SK-N-SH (cell line): ENCODE measurements around the gene FARSB. TPM values are rescaled to one million over a fixed set of nuclear protein-coding genes. Genes with fewer than 3 reads are reported as not detected.

Experiments
- CTCF ChIA-PET: fragments of 300-600, 350-600 bp; formaldehyde crosslinking; extraction: SDS; loops from one replicate; lab custom pipeline; 2021; lab: Yijun Ruan, JAX
- POLR2A ChIA-PET: fragments of 350-600 bp; sonication (Branson Sonifier 250); formaldehyde crosslinking; extraction: SDS; loops from one replicate; lab custom pipeline; 2020; ENCODE audit warnings: antibody characterized with exemption, inconsistent platforms; lab: Yijun Ruan, JAX
- DNase-seq: peaks from one replicate; pipeline ENCODE4 v3.0.0; 2012
- H2AFZ ChIP-seq: fragments of 200-600 bp; sonication (generic); 2 replicates; pipeline ENCODE4 v1.8.1; 2016; ENCODE audit warnings: antibody characterized with exemption, mild to moderate bottlenecking, low read depth
- H3F3A ChIP-seq: fragments of 200-600 bp; sonication (generic); replicated peaks from 2 replicates; pipeline ENCODE3; 2016; ENCODE audit warnings: antibody characterized with exemption, mild to moderate bottlenecking; ENCODE audit not compliant: insufficient read depth
- H3K27ac ChIP-seq, 2 experiments: fragments of 200-500 bp in 1 of 2; fragments of 200-600 bp in 1 of 2; sonication (Bioruptor generic) in 1 of 2; sonication (generic), shearing (Covaris generic) in 1 of 2; 2 replicates each; pipeline versions ENCODE4 v1.5.1 to v1.6.1; 2014 to 2016; ENCODE audit warnings: low read depth in 2 of 2, inconsistent platforms in 1 of 2, low read length in 1 of 2, mild to moderate bottlenecking in 1 of 2, mixed read lengths in 1 of 2
- H3K27me3 ChIP-seq: fragments of 200-600 bp; sonication (generic), shearing (Covaris generic); 2 replicates; pipeline ENCODE4 v1.6.1; 2016; ENCODE audit warnings: mixed run types; ENCODE audit not compliant: insufficient read depth
- H3K36me3 ChIP-seq, 2 experiments: fragments of 200-500 bp in 1 of 2; fragments of 200-600 bp in 1 of 2; sonication (Bioruptor generic) in 1 of 2; sonication (generic) in 1 of 2; replicated peaks in 1 of 2; 2 replicates each; pipeline versions ENCODE3 to v1.5.1; 2014 to 2016; ENCODE audit warnings: low read length in 1 of 2, mild to moderate bottlenecking in 1 of 2; ENCODE audit not compliant: insufficient read depth in 2 of 2, control insufficient read depth in 1 of 2
- H3K4me1 ChIP-seq, 2 experiments: fragments of 200-500 bp in 1 of 2; fragments of 200-600 bp in 1 of 2; sonication (Bioruptor generic) in 1 of 2; sonication (generic), shearing (Covaris generic) in 1 of 2; 2 replicates each; pipeline versions ENCODE4 v1.5.1 to v1.6.1; 2014 to 2016; ENCODE audit warnings: low read depth in 1 of 2, low read length in 1 of 2, mixed run types in 1 of 2; ENCODE audit not compliant: insufficient read depth in 2 of 2, control insufficient read depth in 1 of 2
- H3K4me2 ChIP-seq: fragments of 200-600 bp; sonication (generic), shearing (Covaris generic); 2 replicates; pipeline ENCODE4 v1.6.1; 2017; ENCODE audit warnings: mixed run types
- H3K4me3 ChIP-seq, 2 experiments: fragments of 200-500 bp in 1 of 2; fragments of 200-600 bp in 1 of 2; sonication (Bioruptor generic) in 1 of 2; sonication (generic), shearing (Covaris generic) in 1 of 2; 2 replicates each; pipeline versions ENCODE4 v1.5.1 to v1.8.1; 2014 to 2016; ENCODE audit warnings: low read depth in 2 of 2, inconsistent platforms in 1 of 2, low read length in 1 of 2, mild to moderate bottlenecking in 1 of 2, mixed read lengths in 1 of 2, moderate library complexity in 1 of 2
- H3K79me2 ChIP-seq: fragments of 200-600 bp; sonication (generic); 2 replicates; pipeline ENCODE4 v1.8.1; 2017; ENCODE audit warnings: mild to moderate bottlenecking; ENCODE audit not compliant: insufficient read depth
- H3K9ac ChIP-seq: fragments of 200-600 bp; sonication (generic); 2 replicates; pipeline ENCODE4 v1.6.1; 2017; ENCODE audit warnings: mixed run types
- H3K9me2 ChIP-seq: fragments of 200-600 bp; sonication (generic); 2 replicates; pipeline ENCODE4 v1.6.1; 2017; ENCODE audit warnings: mixed run types
- H3K9me3 ChIP-seq: fragments of 200-600 bp; sonication (generic); 2 replicates; pipeline ENCODE4 v1.6.1; 2017; ENCODE audit warnings: mixed run types, mild to moderate bottlenecking, moderate library complexity
- H4K20me1 ChIP-seq: fragments of 200-600 bp; sonication (generic); 2 replicates; pipeline ENCODE4 v1.6.1; 2017; ENCODE audit warnings: mild to moderate bottlenecking, mixed run types; ENCODE audit not compliant: insufficient read depth
- CHD2 ChIP-seq: fragments of 150-350 bp; IDR thresholded peaks from 2 replicates; pipeline ENCODE4 v1.6.1; 2018; ENCODE audit warnings: low read length; ENCODE audit not compliant: partially characterized antibody
- FOSL2 ChIP-seq: IDR thresholded peaks from 2 replicates; pipeline ENCODE4 v1.4.0; 2012; ENCODE audit warnings: low read depth, mild to moderate bottlenecking, moderate library complexity, borderline replicate concordance
- FOXJ3 ChIP-seq: sonication (generic); formaldehyde crosslinking; IDR thresholded peaks from 2 replicates; pipeline ENCODE4 v1.5.1; 2020; ENCODE audit warnings: mild to moderate bottlenecking, missing genetic modification reagents
- FOXM1 ChIP-seq: IDR thresholded peaks from 2 replicates; pipeline ENCODE4 v1.4.0; 2012; ENCODE audit warnings: low read depth, mild to moderate bottlenecking
- RAD21 ChIP-seq: IDR thresholded peaks from 2 replicates; pipeline ENCODE4 v1.6.1; 2012; ENCODE audit warnings: mild to moderate bottlenecking, low read length
- SMC3 ChIP-seq: IDR thresholded peaks from 2 replicates; pipeline ENCODE4 v1.6.1; 2012; ENCODE audit warnings: low read depth, low read length, improper control_type of control experiment
- TCF12 ChIP-seq: IDR thresholded peaks from 2 replicates; pipeline ENCODE4 v1.4.0; 2012
- WGBS: methylation state at CpG from one replicate; pipeline ENCODE4 v1.1.6; 2017; ENCODE audit warnings: low lambda C conversion rate; 5-methylcytosine and 5-hydroxymethylcytosine counted together
- polyA plus RNA-seq, 3 experiments: library from polyadenylated mRNA; depleted of rRNA; stranded (reverse); fragments of >200 nt; gene quantifications; 2 replicates each; pipeline ENCODE4 v1.2.3, GENCODE V29; 2012
- TF ChIP-seq, protein P1 (sequence below): fragments of 150-350 bp; IDR thresholded peaks from 2 replicates; pipeline ENCODE4 v1.6.1; 2016; ENCODE audit warnings: mild to moderate bottlenecking, low read depth, low read length
- TF ChIP-seq, protein P2 (sequence below): IDR thresholded peaks from 2 replicates; pipeline ENCODE4; 2012
- TF ChIP-seq, protein P3 (sequence below): IDR thresholded peaks from 2 replicates; pipeline ENCODE4 v1.4.0; 2012; ENCODE audit warnings: low read depth
- TF ChIP-seq, protein P4 (sequence below): fragments of 200-600 bp; sonication (generic); IDR thresholded peaks from 2 replicates; pipeline ENCODE4 v1.6.1; 2017; ENCODE audit warnings: antibody characterized with exemption, mild to moderate bottlenecking, moderate library complexity

The FARSB gene
- polyA plus RNA-seq, 1 of the 3 experiments (the other 2 are of a cell fraction): 15.4 TPM

DNA sequence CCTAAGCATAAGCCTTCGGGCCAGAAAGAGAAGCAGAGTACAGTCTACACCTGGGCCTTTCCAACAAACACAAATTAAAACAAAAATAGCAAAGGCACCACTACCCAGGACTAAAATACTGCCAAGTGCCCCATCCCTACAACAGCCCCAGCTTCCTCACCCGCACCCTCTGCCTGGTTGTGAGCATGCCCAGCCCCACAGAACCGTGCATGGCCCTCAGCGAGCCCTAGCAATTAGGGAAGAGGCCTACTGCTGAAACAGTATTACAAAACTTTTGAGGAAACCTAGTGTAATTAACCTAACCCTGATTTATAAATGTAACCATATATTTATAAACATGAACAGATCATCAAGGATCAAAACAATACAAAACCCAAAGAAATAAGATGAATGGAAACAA, 44.2 kb downstream of the FARSB start (continued):
- TF ChIP-seq, protein P1, sequence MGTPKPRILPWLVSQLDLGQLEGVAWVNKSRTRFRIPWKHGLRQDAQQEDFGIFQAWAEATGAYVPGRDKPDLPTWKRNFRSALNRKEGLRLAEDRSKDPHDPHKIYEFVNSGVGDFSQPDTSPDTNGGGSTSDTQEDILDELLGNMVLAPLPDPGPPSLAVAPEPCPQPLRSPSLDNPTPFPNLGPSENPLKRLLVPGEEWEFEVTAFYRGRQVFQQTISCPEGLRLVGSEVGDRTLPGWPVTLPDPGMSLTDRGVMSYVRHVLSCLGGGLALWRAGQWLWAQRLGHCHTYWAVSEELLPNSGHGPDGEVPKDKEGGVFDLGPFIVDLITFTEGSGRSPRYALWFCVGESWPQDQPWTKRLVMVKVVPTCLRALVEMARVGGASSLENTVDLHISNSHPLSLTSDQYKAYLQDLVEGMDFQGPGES: no peak
- TF ChIP-seq, protein P2, sequence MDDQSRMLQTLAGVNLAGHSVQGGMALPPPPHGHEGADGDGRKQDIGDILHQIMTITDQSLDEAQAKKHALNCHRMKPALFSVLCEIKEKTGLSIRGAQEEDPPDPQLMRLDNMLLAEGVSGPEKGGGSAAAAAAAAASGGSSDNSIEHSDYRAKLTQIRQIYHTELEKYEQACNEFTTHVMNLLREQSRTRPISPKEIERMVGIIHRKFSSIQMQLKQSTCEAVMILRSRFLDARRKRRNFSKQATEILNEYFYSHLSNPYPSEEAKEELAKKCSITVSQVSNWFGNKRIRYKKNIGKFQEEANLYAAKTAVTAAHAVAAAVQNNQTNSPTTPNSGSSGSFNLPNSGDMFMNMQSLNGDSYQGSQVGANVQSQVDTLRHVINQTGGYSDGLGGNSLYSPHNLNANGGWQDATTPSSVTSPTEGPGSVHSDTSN: no peak
- TF ChIP-seq CHD2 (no peak), RAD21 (no peak), SMC3 (no peak)

GRCh38 chr2:222610746-222611145, 45.1 kb downstream of the FARSB start:
- POLR2A ChIA-PET: no interaction called here

GRCh38 chr2:222609381-222609780, 46.5 kb downstream of the FARSB start:
- TF ChIP-seq, protein P2: peak; percentile 75
- TF ChIP-seq, protein P1: no peak
- TF ChIP-seq FOSL2: peak; percentile 29; the same call in 1 of the 2 replicates
- TF ChIP-seq TCF12: 0 out of 2 replicates have a peak, but pooled peaks have one; percentile 4
- TF ChIP-seq, protein P3, sequence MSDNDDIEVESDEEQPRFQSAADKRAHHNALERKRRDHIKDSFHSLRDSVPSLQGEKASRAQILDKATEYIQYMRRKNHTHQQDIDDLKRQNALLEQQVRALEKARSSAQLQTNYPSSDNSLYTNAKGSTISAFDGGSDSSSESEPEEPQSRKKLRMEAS: no peak
- TF ChIP-seq, protein P4, sequence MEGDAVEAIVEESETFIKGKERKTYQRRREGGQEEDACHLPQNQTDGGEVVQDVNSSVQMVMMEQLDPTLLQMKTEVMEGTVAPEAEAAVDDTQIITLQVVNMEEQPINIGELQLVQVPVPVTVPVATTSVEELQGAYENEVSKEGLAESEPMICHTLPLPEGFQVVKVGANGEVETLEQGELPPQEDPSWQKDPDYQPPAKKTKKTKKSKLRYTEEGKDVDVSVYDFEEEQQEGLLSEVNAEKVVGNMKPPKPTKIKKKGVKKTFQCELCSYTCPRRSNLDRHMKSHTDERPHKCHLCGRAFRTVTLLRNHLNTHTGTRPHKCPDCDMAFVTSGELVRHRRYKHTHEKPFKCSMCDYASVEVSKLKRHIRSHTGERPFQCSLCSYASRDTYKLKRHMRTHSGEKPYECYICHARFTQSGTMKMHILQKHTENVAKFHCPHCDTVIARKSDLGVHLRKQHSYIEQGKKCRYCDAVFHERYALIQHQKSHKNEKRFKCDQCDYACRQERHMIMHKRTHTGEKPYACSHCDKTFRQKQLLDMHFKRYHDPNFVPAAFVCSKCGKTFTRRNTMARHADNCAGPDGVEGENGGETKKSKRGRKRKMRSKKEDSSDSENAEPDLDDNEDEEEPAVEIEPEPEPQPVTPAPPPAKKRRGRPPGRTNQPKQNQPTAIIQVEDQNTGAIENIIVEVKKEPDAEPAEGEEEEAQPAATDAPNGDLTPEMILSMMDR: no peak
- TF ChIP-seq FOXM1: no peak
- Histone ChIP-seq H3K9me3 (no peaks in the 10 kb centered on the region), H3K27ac (peak overlapping the region in 1 of 2 experiments; percentile 22; a peak in 2 of 4 replicates), H3F3A (peaks cover 9% of the 10 kb centered on the region), H3K4me2 (no peak overlapping the region), H3K9me2 (no peaks in the 10 kb centered on the region), H2AFZ (no peak overlapping the region), H3K27me3 (no peaks in the 10 kb centered on the region), H3K4me1 (peaks cover 0 to 21% of the 10 kb centered on the region in 2 experiments; a peak in 2 of 4 replicates), H3K79me2 (no peaks in the 10 kb centered on the region), H4K20me1 (no peaks in the 10 kb centered on the region), H3K4me3 (no peak overlapping the region), H3K9ac (no peak overlapping the region), H3K36me3 (peaks cover 24 to 34% of the 10 kb centered on the region in 2 experiments)
- CTCF ChIA-PET: interaction anchor here (2.0 kb wide), 1 partner anchor 47 kb away, joined by 6 read pairs; no protein-coding TSS in a partner anchor
- POLR2A ChIA-PET: no interaction called here
- no peak for DNase-seq
- 80% methylated on average over 3 of the region's 3 CpGs for WGBS

More at GRCh38 chr2:222610746-222611145, 45.1 kb downstream of the FARSB start:
- peaks cover 0 to 16% of the 10 kb centered on the region in 2 experiments; a peak in 2 of 4 replicates for H3K4me1 ChIP-seq
- H3K9ac ChIP-seq: no peak overlapping the region
- 83% methylated on average over 1 of the region's 1 CpG for WGBS
- DNase-seq: no peak
- H3K9me2 ChIP-seq: no peaks in the 10 kb centered on the region
- CTCF ChIA-PET: interaction anchor here (0.9 to 2.0 kb wide), 7 partner anchors 23 to 572 kb away, joined by 3 to 10 read pairs (median 4); no protein-coding TSS in a partner anchor
- H2AFZ ChIP-seq: no peak overlapping the region
- H3K79me2 ChIP-seq: no peaks in the 10 kb centered on the region
- no peaks in the 10 kb centered on the region for H3K27me3 ChIP-seq
- H3K9me3 ChIP-seq: no peaks in the 10 kb centered on the region
- TF ChIP-seq RAD21 (peak; percentile 52), SMC3 (peak; percentile 26; the same call in 1 of the 2 replicates), FOXJ3 (CRISPR knock-in tag) (no peak)
- no peak overlapping the region for H3K4me2 ChIP-seq
- H3F3A ChIP-seq: peaks cover 9% of the 10 kb centered on the region
- no peak overlapping the region for H3K27ac ChIP-seq
- H3K4me3 ChIP-seq: no peak overlapping the region
- H3K36me3 ChIP-seq: peaks cover 27 to 40% of the 10 kb centered on the region in 2 experiments
- no peaks in the 10 kb centered on the region for H4K20me1 ChIP-seq
